GM19324 (cell line): ENCODE data around the gene TTC28.
"Not testable (repeated sequence)": the region's sequence is repeated elsewhere in the genome, so short reads cannot be mapped to it uniquely, and the experiment has no call there.

Experiments
- ATAC-seq: cut with Tn5 transposase; IDR thresholded peaks from one replicate; pipeline ENCODE4 v1.9.1; 2021; ENCODE audit warnings: mild to moderate bottlenecking, moderate library complexity; ENCODE audit not compliant: unreplicated experiment, low FRiP score

Gene TTC28

GRCh38 chr22:28379075-28379779 lies 300.4 kb downstream of the TTC28 start:
- ATAC-seq, result no peak

GRCh38 chr22:28375761-28376534 lies 303.7 kb downstream of the TTC28 start:
- ATAC-seq, result no peak

- ATAC-seq, result no peak
Measured at GRCh38 chr22:28373831-28374230, 305.8 kb downstream of the TTC28 start.

GRCh38 chr22:28369854-28370253 lies 309.8 kb downstream of the TTC28 start:
- no peak for ATAC-seq

GRCh38 chr22:28366856-28367255 lies 312.8 kb downstream of the TTC28 start:
- ATAC-seq, result no peak

GRCh38 chr22:28365371-28365770 lies 314.3 kb downstream of the TTC28 start:
- no peak for ATAC-seq

GRCh38 chr22:28364105-28364504 lies 315.5 kb downstream of the TTC28 start:
- not testable (repeated sequence) for ATAC-seq

GRCh38 chr22:28360939-28361338 lies 318.7 kb downstream of the TTC28 start:
- ATAC-seq, result no peak

GRCh38 chr22:28358312-28358711 lies 321.3 kb downstream of the TTC28 start:
- no peak for ATAC-seq

- ATAC-seq, result no peak
Measured at GRCh38 chr22:28357193-28357592, 322.4 kb downstream of the TTC28 start.

- no peak for ATAC-seq
Measured at GRCh38 chr22:28351476-28351875, 328.2 kb downstream of the TTC28 start.

GRCh38 chr22:28348613-28349609 lies 330.7 kb downstream of the TTC28 start:
- no peak for ATAC-seq

GRCh38 chr22:28346308-28346707 lies 333.3 kb downstream of the TTC28 start:
- ATAC-seq, result no peak

GRCh38 chr22:28344918-28345703 lies 334.5 kb downstream of the TTC28 start:
- no peak for ATAC-seq

- ATAC-seq, result no peak
Measured at GRCh38 chr22:28341001-28341400, 338.6 kb downstream of the TTC28 start.

- no peak for ATAC-seq
Measured at GRCh38 chr22:28333088-28333487, 346.6 kb downstream of the TTC28 start.

- ATAC-seq, result no peak
Measured at GRCh38 chr22:28332410-28332809, 347.2 kb downstream of the TTC28 start.

GRCh38 chr22:28331695-28332094 lies 347.9 kb downstream of the TTC28 start:
- ATAC-seq, result no peak

- no peak for ATAC-seq
Measured at GRCh38 chr22:28329186-28330073, 350.2 kb downstream of the TTC28 start.
